Colonic mucosa (tissue), 4 donors: Measurements from ENCODE around the gene TAS2R16. TPM values are rescaled to one million over a fixed set of nuclear protein-coding genes. Genes with fewer than 3 reads are reported as not detected.

ENCODE experiments used
- DNase-seq: peaks from one replicate; pipeline ENCODE4 v3.0.0-alpha.2; 2020
- H3K27ac ChIP-seq: fragments of 200-600 bp; one replicate; pipeline ENCODE4 v1.8.0; 2021
- H3K27me3 ChIP-seq: fragments of 200-600 bp; one replicate; pipeline ENCODE4 v1.8.0; 2021
- H3K36me3 ChIP-seq: fragments of 200-600 bp; one replicate; pipeline ENCODE4 v1.8.0; 2021
- H3K4me1 ChIP-seq: fragments of 200-600 bp; one replicate; pipeline ENCODE4 v1.8.0; 2021; ENCODE audit warnings: mild to moderate bottlenecking
- H3K4me3 ChIP-seq: fragments of 200-600 bp; one replicate; pipeline ENCODE4 v1.8.0; 2021
- H3K9ac ChIP-seq, 2 donors: one replicate each; pipeline ENCODE4 v1.7.0; 2013; ENCODE audit warnings: control low read depth in 2 of 2, low read depth in 2 of 2, low read length in 2 of 2
- H3K9me3 ChIP-seq: fragments of 200-600 bp; one replicate; pipeline ENCODE4 v1.8.0; 2021
- intact Hi-C: fragments of 100-400 bp; cut with DNase I; formaldehyde crosslinking; loops from one replicate; pipeline ENCODE4 v1.14.1; 2022
- total RNA-seq, 2 donors: library from RNA; stranded (reverse); fragmentation: NEBNext Ultra II Directional in 1 of 2; extraction: Animal tissue kit (Norgen Biotek cat#: 25700) in 1 of 2; gene quantifications; one replicate each; pipeline ENCODE4 v1.2.1, GENCODE V29; 2021
- TF ChIP-seq, protein P1 (sequence below): fragments of 200-600 bp; IDR thresholded peaks from one replicate; pipeline ENCODE4 v1.8.0; 2022; ENCODE audit warnings: antibody characterized with exemption, mild to moderate bottlenecking
- donor health status: healthy.
- donor health status: DM: no; HTN: no; CAD: no.
- donor health status: DM: no; HTN: no; CAD: no.

TAS2R16 gene
- total RNA-seq, 2 donors from 2014 or later, result not detected

DNA sequence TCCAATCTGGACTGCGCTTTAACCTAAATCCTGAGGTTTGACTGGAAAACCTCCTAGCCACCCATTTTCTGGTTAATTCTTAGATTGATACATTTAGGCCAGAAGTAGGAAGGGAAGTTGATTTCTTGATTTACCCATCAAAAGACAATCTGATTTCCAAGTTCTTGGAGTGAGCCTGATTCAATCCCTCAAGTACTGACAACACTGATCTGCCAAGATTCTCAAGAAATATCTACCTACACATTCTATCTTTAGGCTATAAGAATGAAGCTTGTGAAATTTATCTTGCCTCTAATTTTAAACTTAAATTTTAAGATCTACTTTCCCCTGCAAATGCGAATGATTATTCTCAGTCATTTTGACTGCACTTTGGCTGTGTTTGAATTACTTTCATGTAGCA lies 5.9 kb downstream of the TAS2R16 start:
- intact Hi-C loops, result no loop called here
- no peaks in the 10 kb centered on the region for H3K4me1 ChIP-seq
- H3K27me3 ChIP-seq, result no peaks in the 10 kb centered on the region
- no peaks in the 10 kb centered on the region for H3K36me3 ChIP-seq
- no peak overlapping the region for H3K9ac ChIP-seq
- TF ChIP-seq, protein P1, sequence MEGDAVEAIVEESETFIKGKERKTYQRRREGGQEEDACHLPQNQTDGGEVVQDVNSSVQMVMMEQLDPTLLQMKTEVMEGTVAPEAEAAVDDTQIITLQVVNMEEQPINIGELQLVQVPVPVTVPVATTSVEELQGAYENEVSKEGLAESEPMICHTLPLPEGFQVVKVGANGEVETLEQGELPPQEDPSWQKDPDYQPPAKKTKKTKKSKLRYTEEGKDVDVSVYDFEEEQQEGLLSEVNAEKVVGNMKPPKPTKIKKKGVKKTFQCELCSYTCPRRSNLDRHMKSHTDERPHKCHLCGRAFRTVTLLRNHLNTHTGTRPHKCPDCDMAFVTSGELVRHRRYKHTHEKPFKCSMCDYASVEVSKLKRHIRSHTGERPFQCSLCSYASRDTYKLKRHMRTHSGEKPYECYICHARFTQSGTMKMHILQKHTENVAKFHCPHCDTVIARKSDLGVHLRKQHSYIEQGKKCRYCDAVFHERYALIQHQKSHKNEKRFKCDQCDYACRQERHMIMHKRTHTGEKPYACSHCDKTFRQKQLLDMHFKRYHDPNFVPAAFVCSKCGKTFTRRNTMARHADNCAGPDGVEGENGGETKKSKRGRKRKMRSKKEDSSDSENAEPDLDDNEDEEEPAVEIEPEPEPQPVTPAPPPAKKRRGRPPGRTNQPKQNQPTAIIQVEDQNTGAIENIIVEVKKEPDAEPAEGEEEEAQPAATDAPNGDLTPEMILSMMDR, result no peak
- H3K9me3 ChIP-seq, result no peaks in the 10 kb centered on the region
- no peak for DNase-seq
- no peak overlapping the region for H3K27ac ChIP-seq
- no peak overlapping the region for H3K4me3 ChIP-seq

- no peaks in the 10 kb centered on the region for H3K9me3 ChIP-seq
- TF ChIP-seq, protein P1, result no peak
- no peak overlapping the region for H3K27ac ChIP-seq
- no peak overlapping the region for H3K4me3 ChIP-seq
- H3K36me3 ChIP-seq, result no peaks in the 10 kb centered on the region
- no peaks in the 10 kb centered on the region for H3K27me3 ChIP-seq
- no peak for DNase-seq
- H3K9ac ChIP-seq, result no peak overlapping the region
- H3K4me1 ChIP-seq, result no peaks in the 10 kb centered on the region
- intact Hi-C loops, result no loop called here
Measured at GRCh38 chr7:122989041-122989440, 6.5 kb downstream of the TAS2R16 start.

DNA sequence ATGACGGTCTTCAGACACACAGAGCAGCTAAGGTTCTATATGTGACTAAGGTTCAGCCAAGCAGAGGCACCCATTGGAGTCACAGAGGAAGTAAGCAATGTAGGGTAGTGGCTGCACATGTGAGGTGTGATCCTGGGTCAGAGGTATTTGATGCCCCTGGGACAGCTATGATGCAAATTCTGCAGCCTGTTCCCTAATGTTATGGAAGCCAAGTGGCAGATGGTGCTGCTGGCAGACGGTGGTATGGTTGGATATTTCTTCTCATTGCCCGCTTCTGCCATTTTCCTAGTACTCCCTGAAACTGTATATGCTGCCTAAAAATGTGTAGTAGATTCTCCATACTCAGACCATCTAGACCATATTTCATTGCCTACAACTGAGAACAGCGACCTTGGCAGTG lies 7.2 kb downstream of the TAS2R16 start:
- Histone ChIP-seq H3K4me1 (no peaks in the 10 kb centered on the region), H3K9me3 (no peaks in the 10 kb centered on the region), H3K9ac (no peak overlapping the region), H3K27me3 (no peaks in the 10 kb centered on the region), H3K4me3 (no peak overlapping the region), H3K27ac (no peak overlapping the region), H3K36me3 (no peaks in the 10 kb centered on the region)
- intact Hi-C loops, result no loop called here
- TF ChIP-seq, protein P1, result no peak
- DNase-seq, result no peak

DNA sequence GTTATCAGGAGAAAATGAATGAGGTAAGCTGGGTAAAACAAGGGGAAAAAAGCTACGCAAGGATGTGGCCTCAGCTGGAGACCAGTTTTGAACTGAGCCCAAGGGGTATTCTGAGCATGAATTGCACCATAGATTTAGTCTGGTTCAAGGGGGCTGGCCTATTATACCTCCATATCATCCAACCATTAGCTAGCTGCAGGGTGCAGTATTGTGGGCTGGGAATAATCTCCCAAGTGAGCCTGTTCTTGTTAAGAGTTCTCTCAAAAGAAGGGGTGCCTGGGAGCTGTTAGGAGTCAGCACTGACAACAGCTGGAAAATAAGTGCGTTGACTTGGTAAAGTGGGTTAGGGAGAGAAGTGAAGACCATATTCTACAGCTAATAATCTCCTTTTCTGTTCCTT lies 8.0 kb downstream of the TAS2R16 start:
- Histone ChIP-seq H3K36me3 (no peaks in the 10 kb centered on the region), H3K4me3 (no peak overlapping the region), H3K27me3 (no peaks in the 10 kb centered on the region), H3K9me3 (no peaks in the 10 kb centered on the region), H3K9ac (no peak overlapping the region), H3K27ac (no peak overlapping the region), H3K4me1 (no peaks in the 10 kb centered on the region)
- intact Hi-C loops, result no loop called here
- no peak for DNase-seq
- TF ChIP-seq, protein P1, result no peak

DNA sequence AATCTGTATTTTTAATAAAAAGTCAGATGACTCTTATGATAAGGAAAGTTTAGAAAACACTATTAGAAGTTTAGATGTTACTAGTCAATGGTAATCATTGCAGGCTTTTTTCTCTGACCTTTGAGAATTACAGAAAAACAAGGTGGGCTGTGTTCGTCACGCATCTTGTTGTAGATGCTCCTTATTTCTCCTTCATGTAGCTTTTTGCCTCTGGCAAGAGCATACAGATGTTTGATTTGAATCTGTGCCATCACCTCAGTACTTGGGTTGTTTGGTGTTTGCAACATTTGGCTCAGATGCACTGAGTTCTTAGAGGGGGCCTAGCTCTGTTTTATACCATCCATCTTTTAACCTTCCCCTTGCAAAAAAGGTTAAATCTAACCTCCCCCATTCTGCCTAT lies 11.5 kb downstream of the TAS2R16 start:
- TF ChIP-seq, protein P1, result no peak
- DNase-seq, result no peak

GRCh38 chr7:122983261-122983660 lies 12.2 kb downstream of the TAS2R16 start:
- intact Hi-C loops, result no loop called here
- H3K4me1 ChIP-seq, result no peaks in the 10 kb centered on the region
- H3K27me3 ChIP-seq, result no peaks in the 10 kb centered on the region
- no peaks in the 10 kb centered on the region for H3K36me3 ChIP-seq
- H3K4me3 ChIP-seq, result no peak overlapping the region
- DNase-seq, result no peak
- no peak overlapping the region for H3K9ac ChIP-seq
- TF ChIP-seq, protein P1, result no peak
- no peaks in the 10 kb centered on the region for H3K9me3 ChIP-seq
- no peak overlapping the region for H3K27ac ChIP-seq

More for the DNA sequence above, 11.5 kb downstream of the TAS2R16 start:
- no peak overlapping the region for H3K9ac ChIP-seq
- H3K4me1 ChIP-seq, result no peaks in the 10 kb centered on the region
- no peaks in the 10 kb centered on the region for H3K36me3 ChIP-seq
- H3K4me3 ChIP-seq, result no peak overlapping the region
- H3K27ac ChIP-seq, result no peak overlapping the region
- no peaks in the 10 kb centered on the region for H3K9me3 ChIP-seq
- no peaks in the 10 kb centered on the region for H3K27me3 ChIP-seq
- intact Hi-C loops, result no loop called here
